ENCODE results near the gene WASHC3.

WASHC3 gene

GRCh38 chr12:102005256-102005655, 56.5 kb downstream of the WASHC3 start:
- in situ Hi-C loops (cut with HindIII; ENCODE audit: low pct_ligation_motif_present, low pct_unique_long_range_greater_than_20kb, low sequenced_read_pairs): no loop called here
- no peak for DNase-seq

- in situ Hi-C loops (cut with HindIII; ENCODE audit: low pct_ligation_motif_present, low pct_unique_long_range_greater_than_20kb, low sequenced_read_pairs): no loop called here
- DNase-seq: no peak
Measured at GRCh38 chr12:101997102-101997501, 64.7 kb downstream of the WASHC3 start.

- no peak for DNase-seq
Measured at GRCh38 chr12:101995684-101996083, 66.1 kb downstream of the WASHC3 start.

GRCh38 chr12:101992091-101992490, 69.7 kb downstream of the WASHC3 start:
- no peak for DNase-seq
- in situ Hi-C loops (cut with HindIII; ENCODE audit: low pct_ligation_motif_present, low pct_unique_long_range_greater_than_20kb, low sequenced_read_pairs): no loop called here

More at GRCh38 chr12:101995684-101996083, 66.1 kb downstream of the WASHC3 start:
- in situ Hi-C loops (cut with HindIII; ENCODE audit: low pct_ligation_motif_present, low pct_unique_long_range_greater_than_20kb, low sequenced_read_pairs): no loop called here

GRCh38 chr12:101982307-101982706, 79.5 kb downstream of the WASHC3 start:
- DNase-seq: no peak
- in situ Hi-C loops (cut with HindIII; ENCODE audit: low pct_ligation_motif_present, low pct_unique_long_range_greater_than_20kb, low sequenced_read_pairs): no loop called here

GRCh38 chr12:101981868-101982267, 79.9 kb downstream of the WASHC3 start:
- in situ Hi-C loops (cut with HindIII; ENCODE audit: low pct_ligation_motif_present, low pct_unique_long_range_greater_than_20kb, low sequenced_read_pairs): no loop called here
- DNase-seq: no peak

GRCh38 chr12:101968770-101969169, 93.0 kb downstream of the WASHC3 start:
- DNase-seq: no peak
- in situ Hi-C loops (cut with HindIII; ENCODE audit: low pct_ligation_motif_present, low pct_unique_long_range_greater_than_20kb, low sequenced_read_pairs): no loop called here

- DNase-seq: no peak
- in situ Hi-C loops (cut with HindIII; ENCODE audit: low pct_ligation_motif_present, low pct_unique_long_range_greater_than_20kb, low sequenced_read_pairs): no loop called here
Measured at GRCh38 chr12:101967506-101967905, 94.3 kb downstream of the WASHC3 start.

- DNase-seq: no peak
- in situ Hi-C loops (cut with HindIII; ENCODE audit: low pct_ligation_motif_present, low pct_unique_long_range_greater_than_20kb, low sequenced_read_pairs): no loop called here
Measured at GRCh38 chr12:101966496-101966895, 95.3 kb downstream of the WASHC3 start.

- DNase-seq: no peak
- in situ Hi-C loops (cut with HindIII; ENCODE audit: low pct_ligation_motif_present, low pct_unique_long_range_greater_than_20kb, low sequenced_read_pairs): no loop called here
Measured at GRCh38 chr12:101963697-101964096, 98.1 kb downstream of the WASHC3 start.
